ENCODE measurements around the gene ZMIZ1.

- TF ChIP-seq CTCF (conservative IDR thresholded peaks at IDR 0.05) = no peak
- no peak for TF ChIP-seq ZFX (IDR thresholded peaks at IDR 0.05)
Measured at GRCh38 chr10:79252971-79253370, 184.2 kb downstream of the ZMIZ1 start.
